SKM-1 treated with dmso at 0.1 percent for 144 hours (cell line): Measurements from ENCODE around the gene MBD3L1.
A peak's percentile ranks its signal among the peaks of the same experiment; 100 is the strongest.

Experiments
- DNase-seq: peaks from one replicate; lab custom pipeline; 2025; ENCODE audit not compliant: unreplicated experiment; lab: John Stamatoyannopoulos, UW

MBD3L1 gene

DNA sequence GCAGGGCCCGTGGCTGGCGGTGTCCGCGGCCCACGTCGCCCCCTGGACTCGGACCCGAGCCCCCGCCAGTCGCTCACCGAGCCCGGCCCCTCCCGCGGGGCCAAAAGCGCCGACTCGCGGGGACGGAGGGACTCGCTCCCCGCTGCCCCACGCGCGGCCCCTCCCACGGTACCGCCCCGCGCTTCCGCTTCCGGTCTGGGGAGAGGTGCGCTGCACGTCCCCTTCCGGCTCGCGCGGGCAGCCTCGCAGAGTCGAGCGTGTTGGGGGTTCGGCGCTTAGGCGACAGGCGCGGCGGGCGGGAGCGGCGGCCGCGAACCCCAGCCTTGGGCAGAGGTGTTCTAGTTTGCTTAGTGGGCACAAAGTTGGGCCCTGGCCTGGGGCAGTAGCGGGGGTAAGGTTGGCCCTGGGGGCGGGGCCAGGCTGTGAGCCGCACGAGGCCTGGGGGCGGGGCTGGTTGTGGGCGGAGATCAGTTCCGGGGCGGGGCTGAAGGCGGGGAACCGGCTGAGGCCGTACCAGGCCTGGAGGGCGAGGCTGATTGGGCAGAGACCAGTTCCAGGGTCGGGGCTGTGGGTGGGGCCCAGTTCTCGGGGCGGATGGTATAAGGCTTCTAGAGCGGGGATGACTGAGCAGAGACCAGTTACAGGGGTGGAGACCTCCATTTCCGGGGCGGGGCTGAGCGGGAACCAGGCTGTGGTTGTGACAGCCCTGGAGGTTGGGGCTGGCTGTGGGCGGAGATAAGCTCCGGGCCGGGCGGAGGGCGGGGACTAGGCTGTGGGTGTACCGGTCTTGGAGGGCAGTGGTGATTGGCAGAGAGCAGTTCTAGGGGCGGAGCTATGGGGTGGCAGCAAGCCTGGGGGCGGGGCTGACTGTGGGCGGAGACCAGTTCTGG is at the start of gene MBD3L1, which contains the start of gene ZNF558:
Gene MBD3L1, plus strand, starts transcription at position 246 of the 890 bp plus-strand sequence. CDS start 10,302 bp downstream, outside the sequence.
Gene ZNF558, minus strand, starts transcription at position 173 of the 890 bp plus-strand sequence. CDS start 9,645 bp downstream, outside the sequence.
- DNase-seq, result peak; percentile 94

DNA sequence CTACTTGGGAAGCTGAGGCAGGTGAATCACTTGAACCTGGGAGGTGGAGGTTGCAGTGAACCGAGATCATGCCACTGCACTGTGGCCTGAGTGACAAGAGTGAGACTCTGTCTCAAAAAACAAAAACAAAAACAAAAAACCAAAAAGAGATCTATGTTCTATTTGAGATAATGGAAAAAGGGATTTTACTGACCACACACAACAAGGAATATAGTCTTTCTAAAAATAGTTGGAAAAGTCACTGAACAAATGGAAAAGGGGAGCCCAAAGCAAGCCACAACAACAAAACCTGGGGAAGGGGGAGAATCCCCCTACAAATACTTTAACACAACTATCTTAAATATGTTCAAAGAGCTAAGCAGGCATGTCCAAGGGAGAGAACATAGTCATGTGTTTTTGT is 37.4 kb upstream of the MBD3L1 start:
- no peak for DNase-seq

DNA sequence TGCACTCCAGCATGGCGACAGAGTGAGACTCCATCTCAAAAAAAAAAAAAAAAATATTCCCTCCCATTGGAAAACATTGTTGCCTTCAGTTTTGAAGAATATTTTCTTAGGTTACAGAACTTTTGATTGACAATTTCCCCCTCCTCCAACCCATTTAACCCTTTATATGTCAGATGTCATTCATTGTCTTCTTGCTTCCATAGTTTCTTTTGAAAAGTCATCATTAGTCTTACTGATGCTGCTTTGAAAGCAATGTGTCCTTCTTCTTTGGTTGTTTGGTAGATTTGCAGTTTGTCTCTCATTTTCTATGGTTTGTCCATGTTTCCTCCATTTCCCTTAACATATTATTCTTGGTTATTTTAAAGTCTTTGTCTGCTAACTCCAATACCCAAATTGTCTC is 25.5 kb upstream of the MBD3L1 start:
- DNase-seq, result no peak

DNA sequence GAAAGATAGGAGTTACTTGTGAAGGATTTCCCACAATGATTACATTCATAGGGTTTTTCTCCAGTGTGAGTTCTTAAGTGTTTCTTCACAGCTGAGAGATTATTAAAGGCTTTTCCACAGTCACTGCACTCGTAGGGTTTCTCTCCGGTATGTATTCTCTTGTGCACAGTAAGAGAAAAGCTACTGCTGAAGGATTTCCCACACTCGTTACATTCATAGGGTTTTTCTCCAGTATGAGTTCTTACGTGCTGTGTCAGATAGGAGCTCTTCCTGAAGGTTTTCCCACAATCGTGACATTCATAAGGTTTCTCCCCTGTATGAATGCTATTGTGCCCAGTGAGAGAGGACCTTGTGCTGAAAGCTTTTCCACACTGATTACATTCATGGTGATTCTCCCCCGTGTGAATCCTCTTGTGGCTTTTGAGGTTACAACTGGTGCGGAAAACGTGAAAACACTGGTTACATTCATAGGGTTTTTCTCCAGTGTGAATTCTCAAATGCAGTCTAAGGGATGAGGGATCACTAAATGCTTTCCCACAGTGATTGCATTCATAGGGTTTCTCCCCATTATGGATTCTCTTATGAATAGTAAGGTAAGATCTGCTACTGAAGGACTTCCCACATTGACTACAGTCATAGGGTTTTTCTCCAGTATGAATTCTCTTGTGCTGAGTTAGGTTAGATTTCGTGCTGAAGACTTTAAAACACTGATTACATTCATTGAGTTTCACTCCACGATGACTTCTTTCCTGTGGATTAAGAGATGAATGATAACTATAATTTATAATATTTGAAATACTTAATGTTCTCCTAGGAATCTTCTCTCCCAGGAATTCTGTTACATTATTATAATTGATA is 20.6 kb upstream of the MBD3L1 start:
- DNase-seq, result no peak

DNA sequence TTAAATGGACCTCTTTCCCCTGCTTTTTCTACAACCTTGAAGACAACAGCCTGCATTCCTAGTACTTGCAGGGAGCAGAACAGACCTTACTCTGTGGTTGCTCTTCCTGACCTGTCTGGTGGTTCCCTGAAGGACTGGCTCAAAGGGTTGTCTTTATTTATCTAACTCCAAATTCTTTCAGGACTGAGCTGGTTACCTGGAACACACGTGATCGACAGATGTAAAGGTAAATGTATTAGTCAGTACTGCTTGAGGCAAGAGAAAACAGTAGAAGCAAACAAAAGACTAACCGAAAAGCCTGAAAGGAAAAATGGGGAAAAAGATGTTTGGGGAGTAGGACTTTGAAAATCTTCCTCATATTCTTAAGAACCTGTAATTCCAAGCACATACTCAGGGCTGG is 18.0 kb upstream of the MBD3L1 start:
- DNase-seq, result no peak

DNA sequence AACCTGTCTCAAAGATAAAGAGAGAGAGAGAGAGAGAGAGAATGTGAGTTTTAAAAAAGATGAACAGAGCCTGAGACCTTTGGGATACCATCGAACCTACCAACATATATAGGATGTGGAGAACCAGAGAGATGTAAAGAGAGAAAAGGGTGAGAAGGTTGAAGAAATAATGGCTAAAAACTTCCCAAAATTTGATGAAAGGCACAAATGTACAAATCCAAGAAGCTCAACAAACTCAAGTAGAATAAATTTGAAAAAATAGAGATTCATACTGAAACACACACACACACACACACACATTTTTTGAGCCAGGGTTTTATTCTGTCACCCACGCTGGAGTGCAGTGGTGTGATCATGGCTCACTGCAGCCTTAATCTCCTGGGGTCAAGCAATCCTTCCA is 16.4 kb upstream of the MBD3L1 start:
- DNase-seq, result no peak

DNA sequence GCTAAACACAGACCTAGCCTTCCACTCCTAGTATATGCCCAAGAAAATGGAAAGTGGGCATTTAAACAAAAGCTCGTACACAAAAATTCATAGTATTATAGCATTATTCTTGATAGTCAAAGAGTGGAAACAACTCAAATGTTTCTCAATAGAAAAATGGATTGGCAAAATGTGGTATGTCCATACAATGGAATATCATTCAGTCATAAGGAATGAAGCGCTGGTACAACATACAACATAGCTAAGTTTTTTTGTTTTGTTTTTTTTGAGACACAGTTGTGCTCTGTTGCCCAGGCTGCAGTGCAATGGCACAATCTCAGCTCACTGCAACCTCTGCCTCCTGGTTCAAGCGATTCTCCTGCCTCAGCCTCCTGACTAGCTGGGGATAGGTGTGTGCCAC is 11.9 kb upstream of the MBD3L1 start:
- no peak for DNase-seq

DNA sequence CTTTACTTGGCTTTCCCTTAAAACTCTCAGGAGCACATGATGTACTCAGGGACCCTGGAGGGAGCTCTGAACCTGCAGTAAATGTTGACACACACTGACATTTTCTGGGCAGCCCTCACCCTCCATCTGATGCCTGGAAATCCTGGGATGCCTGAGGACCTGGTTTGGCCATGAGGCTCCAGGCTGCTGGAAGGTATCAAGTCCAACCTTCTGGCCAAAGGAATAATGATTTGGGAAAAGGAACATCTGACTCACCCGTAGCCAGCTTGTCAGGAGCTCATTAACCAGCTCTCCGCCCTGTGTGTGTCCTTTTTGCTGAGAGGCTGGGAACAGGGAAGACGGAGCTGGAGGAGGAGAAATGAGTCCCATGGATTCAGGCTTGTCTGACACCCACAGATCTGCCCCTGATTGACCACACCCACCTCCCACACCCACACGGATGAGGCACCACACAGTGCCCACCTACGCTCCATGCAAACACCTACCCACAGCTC is 10.4 kb upstream of the MBD3L1 start:
- DNase-seq, result no peak

DNA sequence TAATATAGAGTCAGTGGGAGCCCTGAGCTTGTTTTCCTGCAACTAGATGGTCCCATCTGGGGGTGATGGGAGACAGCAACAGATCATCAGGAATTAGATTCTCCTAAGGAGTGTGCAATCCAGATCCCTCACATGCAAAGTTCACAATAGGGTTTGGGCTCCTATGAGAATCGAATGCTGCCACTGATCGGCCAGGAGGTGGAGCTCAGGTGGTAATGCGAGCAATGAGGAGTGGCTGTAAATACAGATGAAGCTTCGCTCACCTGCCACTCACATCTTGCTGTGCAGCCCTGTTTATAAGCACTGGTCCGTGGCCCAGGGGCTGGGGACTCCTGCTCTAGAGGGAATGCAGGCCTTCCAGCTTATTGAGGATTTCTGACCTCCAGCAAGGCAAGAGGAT is 5.8 kb upstream of the MBD3L1 start:
- no peak for DNase-seq

DNA sequence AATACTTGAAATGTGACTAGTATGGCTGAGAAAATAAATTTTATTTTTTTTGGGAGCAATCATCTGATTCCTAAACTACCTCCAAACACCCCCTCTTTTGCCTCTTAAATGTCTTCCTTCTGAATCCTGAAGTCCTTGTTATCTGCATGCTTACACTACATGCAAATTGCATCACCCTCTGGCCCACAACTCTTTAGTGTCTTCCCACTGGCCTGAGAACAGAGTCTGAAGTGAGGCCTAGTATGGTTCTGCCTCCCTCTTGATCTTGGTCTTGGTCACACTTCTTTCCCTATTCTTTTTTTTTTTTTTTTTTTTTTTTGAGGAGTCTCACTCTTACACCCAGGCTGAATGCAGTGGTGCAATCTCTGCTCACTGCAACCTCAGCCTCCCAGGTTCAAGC is 4.9 kb upstream of the MBD3L1 start:
- DNase-seq, result no peak

DNA sequence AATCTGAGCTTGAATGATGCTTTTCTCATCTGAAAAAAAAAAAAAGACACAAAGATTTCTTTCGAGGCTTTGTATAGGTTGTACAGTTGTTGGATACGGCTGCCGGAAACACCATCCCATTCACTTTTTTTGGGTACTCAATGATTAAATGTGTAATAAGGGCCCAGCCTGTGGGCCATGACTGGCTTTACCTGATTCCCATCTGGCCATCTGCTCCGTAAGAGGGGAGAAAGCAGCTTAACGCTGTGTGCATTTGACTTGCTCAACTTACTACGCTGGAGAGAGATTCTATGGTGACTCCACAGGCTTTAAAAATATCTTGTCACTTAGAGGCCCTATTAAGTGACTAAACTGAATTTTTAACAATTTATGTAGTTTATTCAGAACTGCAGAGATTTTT is 804 bp upstream of the MBD3L1 start:
- DNase-seq, result no peak

DNA sequence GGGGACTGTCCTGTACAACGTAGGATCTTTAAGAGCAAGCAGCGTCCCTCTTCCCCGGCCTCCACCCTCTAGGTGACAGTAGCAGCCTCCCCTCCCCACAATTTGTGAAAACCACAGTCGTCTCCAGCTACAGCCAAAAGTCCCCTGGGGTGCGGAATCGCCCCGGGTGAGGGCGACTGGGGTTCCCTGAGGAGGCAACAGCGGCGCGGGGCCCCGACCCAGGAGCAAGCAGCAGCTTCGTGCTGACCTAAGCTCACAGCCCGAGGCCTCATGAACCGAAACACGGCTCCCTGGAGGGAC is 395 bp upstream of the MBD3L1 start:
- peak; percentile 61 for DNase-seq

DNA sequence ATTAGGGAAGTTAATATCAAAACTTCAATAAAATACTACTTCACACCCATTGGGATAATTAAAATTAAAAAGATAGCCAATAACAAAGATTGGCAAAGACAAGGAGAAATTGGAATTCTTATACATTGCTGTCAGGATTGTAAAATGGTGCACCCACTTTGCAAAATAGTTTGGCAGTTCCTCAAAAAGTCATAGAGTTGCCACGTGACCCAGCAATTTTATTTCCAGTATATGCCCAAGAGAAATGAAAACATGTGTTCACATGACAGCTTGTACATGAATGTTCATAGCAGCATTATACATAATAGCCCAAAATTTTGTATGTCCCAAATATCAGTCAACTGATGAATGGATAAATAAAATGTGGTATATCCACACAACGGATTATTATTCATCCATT is 3.3 kb downstream of the MBD3L1 start:
- DNase-seq, result no peak

DNA sequence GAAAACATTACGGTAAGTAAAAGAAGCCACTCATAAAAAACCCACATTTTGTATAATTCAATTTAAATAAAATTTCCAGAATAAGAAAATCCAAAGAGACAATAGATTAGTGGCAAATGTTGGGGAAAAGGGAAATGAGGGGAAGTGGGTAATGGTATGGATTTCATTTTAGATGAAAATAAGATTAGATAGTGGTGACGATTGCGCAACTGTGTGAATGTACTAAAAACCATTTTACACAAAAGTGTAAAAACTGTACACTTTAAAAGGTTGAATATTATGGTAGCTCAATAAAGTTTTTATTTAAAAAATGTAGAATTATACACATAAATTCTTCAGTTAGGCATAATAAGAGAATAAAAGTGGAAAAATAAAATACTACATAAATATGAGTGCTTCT is 3.7 kb downstream of the MBD3L1 start:
- DNase-seq, result no peak

DNA sequence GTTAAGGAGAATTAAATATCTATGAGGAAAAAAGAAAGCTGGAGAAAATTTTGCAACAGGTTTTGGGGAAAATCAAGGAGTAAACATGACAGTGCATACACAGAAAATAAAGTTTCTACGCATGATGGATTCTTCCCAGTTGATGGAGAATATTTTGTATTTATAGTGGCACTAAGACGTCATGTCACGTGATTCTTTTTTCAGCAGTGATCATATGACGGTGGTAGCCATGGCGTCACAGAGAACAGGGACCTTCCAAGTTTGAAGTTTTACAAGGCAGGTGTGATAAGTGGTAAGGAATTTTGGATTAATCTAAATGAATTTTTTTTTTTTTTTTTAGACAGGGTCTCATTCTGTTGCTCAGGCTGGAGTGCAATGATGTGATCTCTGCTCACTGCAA is 8.5 kb downstream of the MBD3L1 start:
- DNase-seq, result no peak

DNA sequence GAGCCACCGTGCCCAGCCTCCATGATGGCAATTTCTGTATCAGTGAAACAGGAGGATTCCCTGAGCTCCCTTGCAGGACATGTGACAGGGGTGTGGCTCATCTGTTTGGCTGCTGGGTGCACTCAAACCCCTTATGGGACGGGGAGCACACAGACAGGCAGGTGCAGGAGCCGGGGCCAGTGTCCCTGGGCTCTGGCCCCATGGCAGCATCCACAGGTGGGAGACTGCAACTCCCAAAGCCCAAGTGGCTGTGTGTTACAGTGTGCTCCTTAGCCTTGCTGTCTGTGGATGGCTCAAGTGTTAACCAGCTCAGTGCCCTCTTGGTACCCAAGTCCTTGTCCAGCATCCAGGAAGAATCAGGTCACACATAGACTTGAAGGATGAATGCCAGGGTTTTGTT is 14.6 kb downstream of the MBD3L1 start:
- no peak for DNase-seq

DNA sequence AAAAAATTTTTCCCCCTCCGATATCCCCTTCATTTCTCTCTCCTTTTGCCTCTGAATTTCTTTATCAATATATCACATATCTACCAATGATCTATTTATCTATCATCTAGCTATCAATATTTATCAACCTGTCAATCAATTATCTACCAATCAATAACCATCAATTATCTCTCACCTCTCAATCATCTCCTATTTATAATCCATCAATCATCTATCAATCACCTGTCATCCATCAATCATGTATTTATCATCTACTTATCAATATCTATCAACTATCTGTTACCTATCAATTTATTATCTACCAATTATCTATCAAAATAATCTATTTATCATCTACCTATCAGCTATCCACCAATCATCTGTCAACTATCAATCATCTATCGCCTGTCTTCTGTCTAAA is 17.1 kb downstream of the MBD3L1 start:
- DNase-seq, result no peak

DNA sequence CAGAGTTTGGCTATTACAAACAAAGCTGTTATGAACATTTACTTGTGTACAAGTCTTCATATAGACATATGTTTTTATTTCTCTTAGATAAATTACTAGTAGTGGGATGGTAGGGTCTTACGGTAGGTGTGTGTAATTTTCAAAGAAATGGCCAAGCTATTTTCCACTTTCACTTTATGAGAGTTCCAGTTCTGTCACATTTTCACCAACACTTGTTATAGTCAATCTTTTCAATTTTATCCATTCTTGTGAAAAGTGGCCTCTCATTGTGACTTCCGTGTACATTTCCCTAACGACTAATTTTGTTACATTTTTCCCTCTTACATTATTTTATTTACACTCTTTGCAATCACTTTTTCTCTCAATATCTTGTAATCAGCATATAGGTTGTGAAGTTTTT is 18.3 kb downstream of the MBD3L1 start:
- DNase-seq, result no peak

DNA sequence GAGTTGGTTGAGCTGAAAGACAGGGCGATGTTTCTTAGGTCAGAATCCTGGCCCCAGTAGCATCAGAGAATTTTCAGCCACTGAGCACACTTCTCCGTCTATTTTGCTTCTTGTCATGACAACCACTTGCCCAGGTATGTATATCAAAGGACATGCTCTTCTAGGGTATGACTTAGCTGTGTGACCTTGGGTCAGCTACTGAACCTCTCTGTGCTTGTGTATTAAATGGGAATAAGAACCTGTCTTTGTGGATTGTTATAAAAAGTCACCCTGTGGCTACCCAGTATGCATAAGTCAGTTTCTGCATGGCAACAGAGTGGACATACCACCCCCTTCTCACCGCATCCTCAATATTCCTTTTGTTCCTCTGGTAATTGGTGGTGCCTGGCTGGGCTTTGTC is 26.1 kb downstream of the MBD3L1 start:
- no peak for DNase-seq

DNA sequence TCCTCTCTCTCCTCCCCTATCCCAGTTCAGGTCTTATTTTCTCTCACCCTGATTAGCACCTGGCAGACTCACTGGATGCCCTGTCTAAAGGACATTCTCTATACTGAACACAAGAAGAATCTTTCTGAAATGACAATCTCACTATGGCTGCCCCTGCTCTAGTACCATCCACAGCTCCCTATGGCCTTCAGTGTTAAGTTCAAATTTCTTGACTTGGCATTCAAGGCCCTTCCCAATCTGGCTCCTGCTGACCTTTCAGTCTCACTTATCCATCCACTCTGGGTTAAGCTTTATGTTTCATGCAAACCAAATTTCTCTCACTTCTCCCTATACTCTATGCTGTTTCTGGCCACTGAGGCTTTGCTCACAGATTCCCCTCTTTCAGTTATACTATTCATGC is 34.2 kb downstream of the MBD3L1 start:
- DNase-seq, result no peak

DNA sequence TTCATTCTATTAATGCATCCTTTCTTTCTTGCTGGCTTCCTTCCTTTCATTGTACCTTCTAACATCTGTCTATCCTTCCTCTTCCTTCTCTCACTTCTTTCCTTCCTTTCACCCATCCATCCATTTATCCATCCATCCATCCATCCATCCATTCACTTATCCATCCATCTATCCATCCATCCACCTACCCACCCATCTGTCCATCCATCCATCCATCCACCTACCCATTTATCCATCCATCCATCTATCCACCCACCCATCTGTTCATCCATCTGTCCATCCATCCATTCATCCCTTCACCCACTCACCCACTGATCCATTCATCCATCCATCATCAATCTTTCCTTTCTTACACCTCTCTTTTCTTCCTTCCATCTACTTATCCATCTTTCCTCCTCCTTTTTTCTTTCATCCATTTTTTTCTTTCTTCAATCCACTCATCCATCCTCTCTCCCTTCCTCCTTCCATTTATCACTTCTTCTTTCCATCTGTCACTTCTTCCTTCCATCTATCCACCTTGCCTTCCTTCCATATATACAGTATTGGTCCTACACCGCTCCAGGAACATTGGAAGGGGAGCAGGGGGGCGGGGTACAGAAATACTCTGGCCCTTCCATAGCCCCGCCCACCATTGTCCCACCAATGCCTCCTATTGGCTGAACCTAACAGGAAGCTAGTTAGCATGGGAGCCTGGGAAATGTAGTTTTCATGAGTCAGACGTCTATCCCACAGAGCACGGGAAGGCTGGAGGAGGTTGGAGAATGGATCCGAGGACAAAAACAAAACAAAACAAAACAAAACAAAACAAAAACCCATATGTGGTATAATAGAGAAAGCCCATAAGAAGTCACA is 45.9 kb downstream of the MBD3L1 start:
- no peak for DNase-seq
